ENCODE measurements around the gene CFAP43. TPM values are rescaled to one million over a fixed set of nuclear protein-coding genes. Genes with fewer than 3 reads are reported as not detected.
A peak's percentile ranks its signal among the peaks of the same experiment; 100 is the strongest.

The CFAP43 gene
- total and polyA plus RNA-seq, 4 donors, result 0.10 to 0.33 (median 0.15) TPM

- Histone ChIP-seq H3K9me3 (ENCODE audit: control insufficient read depth in 4 of 4, low read length in 3 of 4) (no peaks in the 10 kb centered on the region), H3K27ac (ENCODE audit: low read depth in 1 of 2, low read length in 2 of 2) (peak overlapping the region in 1 of 2 donors; percentile 71), H3K9ac (ENCODE audit: low read depth in 1 of 2, low read length in 2 of 2) (no peak overlapping the region), H3K36me3 (ENCODE audit: control insufficient read depth in 4 of 4, insufficient read depth in 3 of 4, low read depth in 1 of 4, low read length in 3 of 4) (peaks cover 17 to 44% (median 31%) of the 10 kb centered on the region in 4 donors), H3K4me1 (ENCODE audit: control insufficient read depth in 4 of 4, insufficient read depth in 4 of 4, low read length in 3 of 4) (peaks cover 2 to 54% (median 33%) of the 10 kb centered on the region in 4 donors), H3K4me3 (ENCODE audit: low read depth in 1 of 3, low read length in 3 of 3) (peak overlapping the region in 1 of 3 donors; percentile 67), H3K27me3 (ENCODE audit: control insufficient read depth in 4 of 4, insufficient read depth in 4 of 4, low read length in 3 of 4) (no peaks in the 10 kb centered on the region)
- TF ChIP-seq RAD21 (IDR thresholded peaks at IDR 0.05) (no peak), FOXA1 (IDR thresholded peaks at IDR 0.05) (no peak), TAF1 (conservative IDR thresholded peaks at IDR 0.05) (no peak), MAX (IDR thresholded peaks at IDR 0.05) (no peak), NR2F2 (IDR thresholded peaks at IDR 0.05) (no peak), HNF4A (conservative IDR thresholded peaks at IDR 0.05) (no peak), REST (IDR thresholded peaks at IDR 0.05) (no peak), GABPA (IDR thresholded peaks at IDR 0.05 in 1 of 2, conservative IDR thresholded peaks at IDR 0.05 in 1 of 2) (no peak), JUND (IDR thresholded peaks at IDR 0.05) (no peak), ZBTB33 (IDR thresholded peaks at IDR 0.05) (no peak), CTCF (IDR thresholded peaks at IDR 0.05; ENCODE audit: low read depth, low read length, missing input control) (no peak)
- DNase-seq (ENCODE audit: low spot score), result no peak
- WGBS, result 91% methylated on average over 14 of the region's 14 CpGs
These were observed 35.7 kb upstream of the CFAP43 start for GRCh38 chr10:104267721-104268404.

GRCh38 chr10:104264783-104265182, 32.6 kb upstream of the CFAP43 start:
- no peak for DNase-seq (ENCODE audit: low spot score)
- Histone ChIP-seq H3K4me1 (ENCODE audit: control insufficient read depth in 4 of 4, insufficient read depth in 4 of 4, low read length in 3 of 4) (peaks cover 4 to 82% (median 57%) of the 10 kb centered on the region in 4 donors), H3K9ac (ENCODE audit: low read depth in 1 of 2, low read length in 2 of 2) (no peak overlapping the region), H3K4me3 (ENCODE audit: low read depth in 1 of 3, low read length in 3 of 3) (no peak overlapping the region), H3K36me3 (ENCODE audit: control insufficient read depth in 4 of 4, insufficient read depth in 3 of 4, low read depth in 1 of 4, low read length in 3 of 4) (peaks cover 19 to 72% (median 53%) of the 10 kb centered on the region in 4 donors), H3K27ac (ENCODE audit: low read depth in 1 of 2, low read length in 2 of 2) (no peak overlapping the region), H3K27me3 (ENCODE audit: control insufficient read depth in 4 of 4, insufficient read depth in 4 of 4, low read length in 3 of 4) (no peaks in the 10 kb centered on the region), H3K9me3 (ENCODE audit: control insufficient read depth in 4 of 4, low read length in 3 of 4) (no peaks in the 10 kb centered on the region)
- WGBS, result 36% methylated on average over 5 of the region's 5 CpGs
- no peak for TF ChIP-seq ZBTB33 (IDR thresholded peaks at IDR 0.05)
- no peak for TF ChIP-seq TAF1 (conservative IDR thresholded peaks at IDR 0.05)
- no peak for TF ChIP-seq REST (IDR thresholded peaks at IDR 0.05)
- peak; percentile 49 for TF ChIP-seq FOXA2 (IDR thresholded peaks at IDR 0.05)
- TF ChIP-seq ATF3 (IDR thresholded peaks at IDR 0.05), result no peak
- TF ChIP-seq EGR1 (IDR thresholded peaks at IDR 0.05; ENCODE audit: low read depth in 2 of 2), result no peak
- no peak for TF ChIP-seq GABPA (IDR thresholded peaks at IDR 0.05 in 1 of 2, conservative IDR thresholded peaks at IDR 0.05 in 1 of 2)
- TF ChIP-seq RAD21 (IDR thresholded peaks at IDR 0.05), result peak in 1 of 2 donors; percentile 12
- no peak for TF ChIP-seq NR2F2 (IDR thresholded peaks at IDR 0.05)
- peak; percentile 50 for TF ChIP-seq HNF4G (IDR thresholded peaks at IDR 0.05)
- no peak for TF ChIP-seq FOXA1 (IDR thresholded peaks at IDR 0.05)
- peak in 1 of 2 donors; percentile 48 for TF ChIP-seq RXRA (IDR thresholded peaks at IDR 0.05)
- TF ChIP-seq YY1 (IDR thresholded peaks at IDR 0.05), result peak; percentile 49
- no peak for TF ChIP-seq JUND (IDR thresholded peaks at IDR 0.05)

Data from liver (tissue), 9 donors.